IMR-90 (cell line): ENCODE measurements around the gene ALKBH6.

Experiments used
- MAZ ChIP-seq: IDR thresholded peaks from 2 replicates; pipeline ENCODE4 v1.6.1; 2012; ENCODE audit warnings: low read depth, mild to moderate bottlenecking, low read length, improper control_type of control experiment, moderate library complexity, borderline replicate concordance
- POLR2A ChIP-seq: IDR thresholded peaks from 2 replicates; pipeline ENCODE4 v1.6.1; 2012; ENCODE audit warnings: mild to moderate bottlenecking, low read depth, low read length
- RFX5 ChIP-seq: IDR thresholded peaks from 2 replicates; pipeline ENCODE4 v1.8.0; 2012; ENCODE audit warnings: low read depth, mild to moderate bottlenecking, low read length, moderate library complexity
- SMC3 ChIP-seq: fragments of 150-350 bp; IDR thresholded peaks from 2 replicates; pipeline ENCODE4 v1.6.1; 2016; ENCODE audit warnings: low read depth, mild to moderate bottlenecking, antibody characterized with exemption, low read length, moderate library complexity
- TF ChIP-seq, protein P1 (sequence below): conservative IDR thresholded peaks from 2 replicates; pipeline ENCODE4 v1.5.1; 2012; ENCODE audit warnings: mild to moderate bottlenecking, low read depth, low read length, improper control_type of control experiment
- TF ChIP-seq, protein P2 (sequence below): fragments of 150-350 bp; IDR thresholded peaks from 2 replicates; pipeline ENCODE4 v1.6.1; 2017; ENCODE audit warnings: mild to moderate bottlenecking, antibody characterized with exemption, low read length, low read depth

DNA sequence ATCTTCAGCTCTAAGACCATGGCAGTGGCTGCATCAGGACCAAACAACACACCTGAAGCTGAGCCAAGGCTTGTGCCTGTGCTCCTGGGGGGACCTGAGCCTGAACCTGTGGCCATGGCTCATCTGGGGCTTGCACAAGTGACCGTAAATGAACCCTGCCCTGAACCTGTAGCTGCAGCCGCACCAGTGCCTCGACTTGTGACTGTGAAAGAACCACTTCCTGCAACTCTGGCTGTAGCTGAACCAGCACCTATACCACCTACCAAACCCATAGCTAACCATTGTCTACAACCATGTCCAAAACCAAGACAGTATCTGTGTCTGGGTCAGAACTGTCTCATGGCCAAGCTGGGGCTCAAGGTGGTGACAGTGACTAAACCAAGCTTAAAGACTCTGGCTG, 47.2 kb downstream of the ALKBH6 start:
- TF ChIP-seq RFX5 (no peak), MAZ (no peak), SMC3 (no peak), POLR2A (no peak)
- TF ChIP-seq, protein P1, sequence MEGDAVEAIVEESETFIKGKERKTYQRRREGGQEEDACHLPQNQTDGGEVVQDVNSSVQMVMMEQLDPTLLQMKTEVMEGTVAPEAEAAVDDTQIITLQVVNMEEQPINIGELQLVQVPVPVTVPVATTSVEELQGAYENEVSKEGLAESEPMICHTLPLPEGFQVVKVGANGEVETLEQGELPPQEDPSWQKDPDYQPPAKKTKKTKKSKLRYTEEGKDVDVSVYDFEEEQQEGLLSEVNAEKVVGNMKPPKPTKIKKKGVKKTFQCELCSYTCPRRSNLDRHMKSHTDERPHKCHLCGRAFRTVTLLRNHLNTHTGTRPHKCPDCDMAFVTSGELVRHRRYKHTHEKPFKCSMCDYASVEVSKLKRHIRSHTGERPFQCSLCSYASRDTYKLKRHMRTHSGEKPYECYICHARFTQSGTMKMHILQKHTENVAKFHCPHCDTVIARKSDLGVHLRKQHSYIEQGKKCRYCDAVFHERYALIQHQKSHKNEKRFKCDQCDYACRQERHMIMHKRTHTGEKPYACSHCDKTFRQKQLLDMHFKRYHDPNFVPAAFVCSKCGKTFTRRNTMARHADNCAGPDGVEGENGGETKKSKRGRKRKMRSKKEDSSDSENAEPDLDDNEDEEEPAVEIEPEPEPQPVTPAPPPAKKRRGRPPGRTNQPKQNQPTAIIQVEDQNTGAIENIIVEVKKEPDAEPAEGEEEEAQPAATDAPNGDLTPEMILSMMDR, result no peak
- TF ChIP-seq, protein P2, sequence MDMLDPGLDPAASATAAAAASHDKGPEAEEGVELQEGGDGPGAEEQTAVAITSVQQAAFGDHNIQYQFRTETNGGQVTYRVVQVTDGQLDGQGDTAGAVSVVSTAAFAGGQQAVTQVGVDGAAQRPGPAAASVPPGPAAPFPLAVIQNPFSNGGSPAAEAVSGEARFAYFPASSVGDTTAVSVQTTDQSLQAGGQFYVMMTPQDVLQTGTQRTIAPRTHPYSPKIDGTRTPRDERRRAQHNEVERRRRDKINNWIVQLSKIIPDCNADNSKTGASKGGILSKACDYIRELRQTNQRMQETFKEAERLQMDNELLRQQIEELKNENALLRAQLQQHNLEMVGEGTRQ, result no peak
